OCI-LY3 (cell line): ENCODE data around the gene AMDHD1.

Experiments used
- EZH2phosphoT487 ChIP-seq: fragments of 200-600 bp; shearing (Covaris generic); IDR thresholded peaks from 2 replicates; pipeline ENCODE4 v1.6.1; 2018; ENCODE audit warnings: antibody characterized with exemption, mixed run types, low read depth
- TF ChIP-seq, protein P1 (sequence below): fragments of 200-600, 300-600 bp; sonication (generic); IDR thresholded peaks from 2 replicates; pipeline ENCODE4 v1.5.1; 2014; ENCODE audit warnings: antibody characterized with exemption, low read length, low read depth

DNA sequence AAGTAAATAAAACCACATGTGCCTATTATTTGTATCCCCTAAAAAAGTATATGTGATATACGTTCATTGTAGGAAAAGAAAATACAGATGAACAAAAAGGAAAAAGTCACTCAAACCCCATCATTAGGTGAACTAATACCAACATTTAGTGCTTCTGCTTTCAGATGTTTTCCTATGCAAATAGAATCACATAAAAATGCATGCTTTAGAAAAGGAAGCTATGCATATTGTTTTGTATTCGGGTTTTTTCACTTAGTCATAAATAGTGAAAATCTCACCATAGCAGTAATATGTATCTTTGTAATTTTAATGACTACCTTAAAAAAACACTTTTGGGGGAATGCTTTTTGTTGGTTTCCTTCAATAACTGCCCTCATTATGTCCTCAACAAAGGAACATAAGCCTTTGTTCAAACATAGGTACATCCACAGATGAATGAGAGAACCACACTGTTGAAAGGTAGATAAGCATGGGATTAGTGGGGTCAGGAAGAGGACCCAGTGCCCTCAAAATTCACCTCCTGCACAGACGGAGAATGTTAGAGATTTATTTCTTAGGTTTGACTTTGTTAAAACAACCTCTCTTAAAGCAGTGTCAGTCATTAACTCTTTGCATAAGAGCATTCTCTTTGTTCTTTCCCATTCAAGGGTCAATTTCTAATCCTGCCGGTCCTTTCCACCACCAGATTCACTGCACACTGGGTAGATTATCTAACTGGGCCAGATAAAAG, 6.5 kb downstream of the AMDHD1 start:
- TF ChIP-seq, protein P1, sequence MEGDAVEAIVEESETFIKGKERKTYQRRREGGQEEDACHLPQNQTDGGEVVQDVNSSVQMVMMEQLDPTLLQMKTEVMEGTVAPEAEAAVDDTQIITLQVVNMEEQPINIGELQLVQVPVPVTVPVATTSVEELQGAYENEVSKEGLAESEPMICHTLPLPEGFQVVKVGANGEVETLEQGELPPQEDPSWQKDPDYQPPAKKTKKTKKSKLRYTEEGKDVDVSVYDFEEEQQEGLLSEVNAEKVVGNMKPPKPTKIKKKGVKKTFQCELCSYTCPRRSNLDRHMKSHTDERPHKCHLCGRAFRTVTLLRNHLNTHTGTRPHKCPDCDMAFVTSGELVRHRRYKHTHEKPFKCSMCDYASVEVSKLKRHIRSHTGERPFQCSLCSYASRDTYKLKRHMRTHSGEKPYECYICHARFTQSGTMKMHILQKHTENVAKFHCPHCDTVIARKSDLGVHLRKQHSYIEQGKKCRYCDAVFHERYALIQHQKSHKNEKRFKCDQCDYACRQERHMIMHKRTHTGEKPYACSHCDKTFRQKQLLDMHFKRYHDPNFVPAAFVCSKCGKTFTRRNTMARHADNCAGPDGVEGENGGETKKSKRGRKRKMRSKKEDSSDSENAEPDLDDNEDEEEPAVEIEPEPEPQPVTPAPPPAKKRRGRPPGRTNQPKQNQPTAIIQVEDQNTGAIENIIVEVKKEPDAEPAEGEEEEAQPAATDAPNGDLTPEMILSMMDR, result no peak
- no peak for TF ChIP-seq EZH2phosphoT487
